Middle frontal gyrus (tissue), 1 donor: Measurements from ENCODE around the gene LINGO1.

Experiments
- DNase-seq: peaks from one replicate; pipeline ENCODE4 v3.0.0-alpha.2; 2015; ENCODE audit warnings: low spot score; ENCODE audit errors: extremely low spot score

Gene LINGO1

GRCh38 chr15:77631745-77632533 is 773 bp downstream of the LINGO1 start:
- no peak for DNase-seq

- DNase-seq, result peak; percentile 53
These were observed 1.6 kb downstream of the LINGO1 start for GRCh38 chr15:77630956-77631744.

GRCh38 chr15:77630056-77630455 is 2.7 kb downstream of the LINGO1 start:
- DNase-seq, result no peak

- no peak for DNase-seq
These were observed 3.4 kb downstream of the LINGO1 start for GRCh38 chr15:77629070-77630030.

- DNase-seq, result no peak
These were observed 4.7 kb downstream of the LINGO1 start for GRCh38 chr15:77628010-77628409.

GRCh38 chr15:77627581-77627980 is 5.1 kb downstream of the LINGO1 start:
- DNase-seq, result no peak

- no peak for DNase-seq
These were observed 5.6 kb downstream of the LINGO1 start for GRCh38 chr15:77627067-77627466.

GRCh38 chr15:77626002-77626401 is 6.7 kb downstream of the LINGO1 start:
- DNase-seq, result no peak

GRCh38 chr15:77625376-77625775 is 7.3 kb downstream of the LINGO1 start:
- no peak for DNase-seq

- DNase-seq, result no peak
These were observed 7.8 kb downstream of the LINGO1 start for GRCh38 chr15:77624868-77625267.

GRCh38 chr15:77623755-77624524 is 8.8 kb downstream of the LINGO1 start:
- DNase-seq, result no peak

- no peak for DNase-seq
These were observed 9.6 kb downstream of the LINGO1 start for GRCh38 chr15:77622934-77623754.

- DNase-seq, result no peak
These were observed 10.3 kb downstream of the LINGO1 start for GRCh38 chr15:77622209-77622933.

- DNase-seq, result no peak
These were observed 10.9 kb downstream of the LINGO1 start for GRCh38 chr15:77621847-77622208.

GRCh38 chr15:77620960-77621647 is 11.6 kb downstream of the LINGO1 start:
- no peak for DNase-seq

GRCh38 chr15:77620297-77620696 is 12.4 kb downstream of the LINGO1 start:
- no peak for DNase-seq

- DNase-seq, result no peak
These were observed 12.8 kb downstream of the LINGO1 start for GRCh38 chr15:77619883-77620282.

- DNase-seq, result no peak
These were observed 15.1 kb downstream of the LINGO1 start for GRCh38 chr15:77617476-77618230.
